NCI-H345 treated with DMSO at 0.1 percent for 48 hours (cell line): ENCODE measurements around the gene NSF.
"Not testable (repeated sequence)": the region's sequence is repeated elsewhere in the genome, so short reads cannot be mapped to it uniquely, and the experiment has no call there.

Experiments used
- DNase-seq: peaks from one replicate; lab custom pipeline; 2025; ENCODE audit not compliant: unreplicated experiment; lab: John Stamatoyannopoulos, UW

The NSF gene

GRCh38 chr17:46756081-46756735 lies 165.7 kb downstream of the NSF start:
- no peak for DNase-seq

- DNase-seq = no peak
These were observed 166.4 kb downstream of the NSF start for GRCh38 chr17:46756861-46757260.

- DNase-seq = not testable (repeated sequence)
These were observed 167.1 kb downstream of the NSF start for GRCh38 chr17:46757588-46757987.

- no peak for DNase-seq
These were observed 168.1 kb downstream of the NSF start for GRCh38 chr17:46758614-46759013.

GRCh38 chr17:46759141-46759540 lies 168.7 kb downstream of the NSF start:
- DNase-seq = no peak

- DNase-seq = no peak
These were observed 172.9 kb downstream of the NSF start for GRCh38 chr17:46763416-46763815.

GRCh38 chr17:46764000-46764708 lies 173.7 kb downstream of the NSF start:
- DNase-seq = no peak

- no peak for DNase-seq
These were observed 174.4 kb downstream of the NSF start for GRCh38 chr17:46764709-46765401.

GRCh38 chr17:46765453-46765852 lies 175.0 kb downstream of the NSF start:
- DNase-seq = no peak

GRCh38 chr17:46766493-46767491 lies 176.3 kb downstream of the NSF start:
- no peak for DNase-seq

GRCh38 chr17:46768540-46768870 lies 178.0 kb downstream of the NSF start:
- DNase-seq = no peak

GRCh38 chr17:46768896-46769295 lies 178.4 kb downstream of the NSF start:
- DNase-seq = not testable (repeated sequence)

GRCh38 chr17:46769531-46770438 lies 179.3 kb downstream of the NSF start:
- DNase-seq = no peak

- no peak for DNase-seq
These were observed 180.0 kb downstream of the NSF start for GRCh38 chr17:46770439-46770817.

- DNase-seq = no peak
These were observed 180.5 kb downstream of the NSF start for GRCh38 chr17:46770818-46771560.

- DNase-seq = no peak
These were observed 181.3 kb downstream of the NSF start for GRCh38 chr17:46771561-46772474.

GRCh38 chr17:46772475-46773220 lies 182.2 kb downstream of the NSF start:
- DNase-seq = peak; percentile 39

GRCh38 chr17:46773221-46773605 lies 182.7 kb downstream of the NSF start:
- no peak for DNase-seq
